Measurements from ENCODE around the gene KAT2B. TPM values are rescaled to one million over a fixed set of nuclear protein-coding genes. Genes with fewer than 3 reads are reported as not detected.

The KAT2B gene
- total and polyA plus RNA-seq, 10 donors = 13.6 to 64.3 (median 54.1) TPM

GRCh38 chr3:20107722-20108121 lies 67.5 kb downstream of the KAT2B start:
- WGBS, 5 donors = 96 to 99% (median 98%) methylated on average over 5 of the region's 5 CpGs
- DNase-seq = no peak

GRCh38 chr3:20108869-20109268 lies 68.6 kb downstream of the KAT2B start:
- DNase-seq = no peak
- intact Hi-C loops (cut with DNase I; ENCODE audit: low total_unique reads) = no loop called here

More at GRCh38 chr3:20107722-20108121, 67.5 kb downstream of the KAT2B start:
- intact Hi-C loops (cut with DNase I; ENCODE audit: low total_unique reads) = no loop called here
- peaks cover 9 to 31% (median 23%) of the 10 kb centered on the region in 6 donors for H3K4me1 ChIP-seq
- no peak for TF ChIP-seq CTCF (IDR thresholded peaks at IDR 0.05 in 8 of 11, conservative IDR thresholded peaks at IDR 0.05 in 3 of 11)
- TF ChIP-seq POLR2A (IDR thresholded peaks at IDR 0.05) = no peak
- no peak for TF ChIP-seq POLR2AphosphoS5 (IDR thresholded peaks at IDR 0.05)
- no peaks in the 10 kb centered on the region for H3K9me3 ChIP-seq
- H3K36me3 ChIP-seq = peaks cover 0 to 34% (median 14%) of the 10 kb centered on the region in 6 donors
- H3K27ac ChIP-seq = no peak overlapping the region
- no peaks in the 10 kb centered on the region for H3K27me3 ChIP-seq (replicated peaks in 1 of 7)
- no peak overlapping the region for H3K4me3 ChIP-seq

GRCh38 chr3:20110826-20111225 lies 70.6 kb downstream of the KAT2B start:
- Histone ChIP-seq H3K9me3 (no peaks in the 10 kb centered on the region), H3K4me1 (peaks cover 0 to 3% (median 0%) of the 10 kb centered on the region in 6 donors), H3K4me3 (no peak overlapping the region), H3K36me3 (peaks cover 0 to 65% (median 35%) of the 10 kb centered on the region in 6 donors), H3K27me3 (replicated peaks in 1 of 7) (no peaks in the 10 kb centered on the region), H3K27ac (no peak overlapping the region)
- TF ChIP-seq CTCF (IDR thresholded peaks at IDR 0.05 in 8 of 11, conservative IDR thresholded peaks at IDR 0.05 in 3 of 11) (no peak), POLR2A (IDR thresholded peaks at IDR 0.05) (no peak), POLR2AphosphoS5 (IDR thresholded peaks at IDR 0.05) (no peak)
- DNase-seq = no peak
- intact Hi-C loops (cut with DNase I; ENCODE audit: low total_unique reads) = no loop called here
- WGBS, 5 donors = 91 to 98% (median 95%) methylated on average over 5 of the region's 5 CpGs

More at GRCh38 chr3:20108869-20109268, 68.6 kb downstream of the KAT2B start:
- Histone ChIP-seq H3K4me3 (no peak overlapping the region), H3K9me3 (no peaks in the 10 kb centered on the region), H3K4me1 (peaks cover 4 to 23% (median 14%) of the 10 kb centered on the region in 6 donors), H3K27ac (no peak overlapping the region), H3K36me3 (peaks cover 0 to 46% (median 20%) of the 10 kb centered on the region in 6 donors), H3K27me3 (replicated peaks in 1 of 7) (no peaks in the 10 kb centered on the region)
- WGBS, 5 donors = 81 to 89% (median 82%) methylated on average over 2 of the region's 2 CpGs
- TF ChIP-seq CTCF (IDR thresholded peaks at IDR 0.05 in 8 of 11, conservative IDR thresholded peaks at IDR 0.05 in 3 of 11) (no peak), POLR2A (IDR thresholded peaks at IDR 0.05) (no peak), POLR2AphosphoS5 (IDR thresholded peaks at IDR 0.05) (no peak)

GRCh38 chr3:20111836-20112235 lies 71.6 kb downstream of the KAT2B start:
- intact Hi-C loops (cut with DNase I; ENCODE audit: low total_unique reads) = no loop called here
- Histone ChIP-seq H3K4me1 (no peaks in the 10 kb centered on the region), H3K36me3 (peaks cover 0 to 75% (median 45%) of the 10 kb centered on the region in 6 donors), H3K4me3 (no peak overlapping the region), H3K27ac (no peak overlapping the region), H3K27me3 (replicated peaks in 1 of 7) (no peaks in the 10 kb centered on the region), H3K9me3 (no peaks in the 10 kb centered on the region)
- TF ChIP-seq POLR2AphosphoS5 (IDR thresholded peaks at IDR 0.05) = no peak
- DNase-seq = no peak
- WGBS, 5 donors = 93 to 98% (median 95%) methylated on average over 6 of the region's 6 CpGs
